ENCODE results near the gene AGAP3. TPM values are rescaled to one million over a fixed set of nuclear protein-coding genes. Genes with fewer than 3 reads are reported as not detected.

AGAP3 gene
- total and polyA plus RNA-seq, 4 donors: 3.9 to 27.0 (median 17.6) TPM

DNA sequence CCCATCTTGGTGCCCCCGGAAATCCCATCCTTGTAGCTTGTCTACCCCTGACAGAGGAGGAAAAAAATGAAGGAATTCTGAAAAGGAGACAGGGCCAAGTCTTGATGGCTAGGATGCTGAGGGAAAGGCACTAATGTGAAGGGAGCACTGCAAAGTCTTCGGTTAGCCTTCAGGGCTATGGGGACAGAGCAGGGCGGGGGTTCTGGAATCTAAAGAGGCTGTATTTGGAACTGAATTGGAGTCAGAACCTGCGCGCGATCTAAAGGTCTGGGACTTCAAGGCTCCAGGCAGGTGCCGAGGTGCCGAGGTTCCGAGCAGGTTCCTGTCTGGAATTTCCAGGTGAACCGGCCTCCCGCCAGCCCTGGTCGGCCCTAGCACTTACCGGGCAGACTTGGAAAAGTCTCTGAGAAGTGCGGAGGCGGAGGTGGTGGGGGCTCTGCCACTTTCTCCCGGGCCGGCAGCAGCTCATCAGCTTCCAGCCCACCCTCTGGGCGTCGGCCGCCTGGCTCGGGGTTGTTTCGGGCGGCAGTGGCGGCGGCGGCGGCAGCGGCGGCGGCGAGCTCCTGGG is 80.4 kb downstream of the AGAP3 start:
- H3K27me3 ChIP-seq (ENCODE audit: control insufficient read depth in 4 of 4, insufficient read depth in 4 of 4, low read length in 3 of 4): peaks cover 5 to 18% (median 11%) of the 10 kb centered on the region in 4 donors
- peaks cover 8 to 15% (median 11%) of the 10 kb centered on the region in 4 donors for H3K4me1 ChIP-seq (ENCODE audit: control insufficient read depth in 4 of 4, insufficient read depth in 4 of 4, low read length in 3 of 4)
- DNase-seq (ENCODE audit: low spot score): no peak
- 11% methylated on average over 31 of the region's 31 CpGs for WGBS
- no peaks in the 10 kb centered on the region for H3K36me3 ChIP-seq (ENCODE audit: control insufficient read depth in 4 of 4, insufficient read depth in 3 of 4, low read depth in 1 of 4, low read length in 3 of 4)
- H3K9me3 ChIP-seq (ENCODE audit: control insufficient read depth in 4 of 4, low read length in 3 of 4): no peaks in the 10 kb centered on the region
- H3K9ac ChIP-seq (ENCODE audit: low read depth in 1 of 2, low read length in 2 of 2): no peak overlapping the region
- H3K27ac ChIP-seq (ENCODE audit: low read depth in 1 of 2, low read length in 2 of 2): no peak overlapping the region
- no peak for TF ChIP-seq HNF4G (IDR thresholded peaks at IDR 0.05)
- peak overlapping the region in 1 of 3 donors; percentile 53 for H3K4me3 ChIP-seq (ENCODE audit: low read depth in 1 of 3, low read length in 3 of 3)

- Histone ChIP-seq H3K4me3 (ENCODE audit: low read depth in 1 of 3, low read length in 3 of 3) (peak within 1 kb of the TSS in 1 of 3 donors; percentile 53), H3K9ac (ENCODE audit: low read depth in 1 of 2, low read length in 2 of 2) (no peak within 1 kb of the TSS), H3K36me3 (ENCODE audit: control insufficient read depth in 4 of 4, insufficient read depth in 3 of 4, low read depth in 1 of 4, low read length in 3 of 4) (no peaks in the 10 kb centered on the region), H3K9me3 (ENCODE audit: control insufficient read depth in 4 of 4, low read length in 3 of 4) (no peaks in the 10 kb centered on the region), H3K4me1 (ENCODE audit: control insufficient read depth in 4 of 4, insufficient read depth in 4 of 4, low read length in 3 of 4) (peaks cover 8 to 15% (median 12%) of the 10 kb centered on the region in 4 donors), H3K27me3 (ENCODE audit: control insufficient read depth in 4 of 4, insufficient read depth in 4 of 4, low read length in 3 of 4) (peaks cover 5 to 18% (median 11%) of the 10 kb centered on the region in 4 donors), H3K27ac (ENCODE audit: low read depth in 1 of 2, low read length in 2 of 2) (no peak within 1 kb of the TSS)
- DNase-seq (ENCODE audit: low spot score): no peak
- TF ChIP-seq FOXA1 (IDR thresholded peaks at IDR 0.05): no peak
- TF ChIP-seq GABPA (IDR thresholded peaks at IDR 0.05 in 1 of 2, conservative IDR thresholded peaks at IDR 0.05 in 1 of 2): no peak
- no peak for TF ChIP-seq EGR1 (IDR thresholded peaks at IDR 0.05; ENCODE audit: low read depth in 2 of 2)
- TF ChIP-seq JUND (IDR thresholded peaks at IDR 0.05): no peak
- WGBS: 2% methylated on average over 101 of the region's 101 CpGs
Measured at GRCh38 chr7:151167197-151167961, 81.1 kb downstream of the AGAP3 start, which contains the start of gene GBX1. Gene GBX1 (minus strand): TSS chr7:151167694. CDS start chr7:151167548, 146 bp downstream.

- TF ChIP-seq, protein P1, sequence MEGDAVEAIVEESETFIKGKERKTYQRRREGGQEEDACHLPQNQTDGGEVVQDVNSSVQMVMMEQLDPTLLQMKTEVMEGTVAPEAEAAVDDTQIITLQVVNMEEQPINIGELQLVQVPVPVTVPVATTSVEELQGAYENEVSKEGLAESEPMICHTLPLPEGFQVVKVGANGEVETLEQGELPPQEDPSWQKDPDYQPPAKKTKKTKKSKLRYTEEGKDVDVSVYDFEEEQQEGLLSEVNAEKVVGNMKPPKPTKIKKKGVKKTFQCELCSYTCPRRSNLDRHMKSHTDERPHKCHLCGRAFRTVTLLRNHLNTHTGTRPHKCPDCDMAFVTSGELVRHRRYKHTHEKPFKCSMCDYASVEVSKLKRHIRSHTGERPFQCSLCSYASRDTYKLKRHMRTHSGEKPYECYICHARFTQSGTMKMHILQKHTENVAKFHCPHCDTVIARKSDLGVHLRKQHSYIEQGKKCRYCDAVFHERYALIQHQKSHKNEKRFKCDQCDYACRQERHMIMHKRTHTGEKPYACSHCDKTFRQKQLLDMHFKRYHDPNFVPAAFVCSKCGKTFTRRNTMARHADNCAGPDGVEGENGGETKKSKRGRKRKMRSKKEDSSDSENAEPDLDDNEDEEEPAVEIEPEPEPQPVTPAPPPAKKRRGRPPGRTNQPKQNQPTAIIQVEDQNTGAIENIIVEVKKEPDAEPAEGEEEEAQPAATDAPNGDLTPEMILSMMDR (IDR thresholded peaks at IDR 0.05; ENCODE audit: low read depth, low read length, missing input control): peak; percentile 37
- no peak for TF ChIP-seq YY1 (IDR thresholded peaks at IDR 0.05)
- peak; percentile 49 for DNase-seq (ENCODE audit: low spot score)
- Histone ChIP-seq H3K9ac (ENCODE audit: low read depth in 1 of 2, low read length in 2 of 2) (no peak overlapping the region), H3K9me3 (ENCODE audit: control insufficient read depth in 4 of 4, low read length in 3 of 4) (no peaks in the 10 kb centered on the region), H3K27ac (ENCODE audit: low read depth in 1 of 2, low read length in 2 of 2) (no peak overlapping the region), H3K4me1 (ENCODE audit: control insufficient read depth in 4 of 4, insufficient read depth in 4 of 4, low read length in 3 of 4) (peaks cover 8 to 15% (median 12%) of the 10 kb centered on the region in 4 donors), H3K36me3 (ENCODE audit: control insufficient read depth in 4 of 4, insufficient read depth in 3 of 4, low read depth in 1 of 4, low read length in 3 of 4) (no peaks in the 10 kb centered on the region), H3K4me3 (ENCODE audit: low read depth in 1 of 3, low read length in 3 of 3) (peak overlapping the region in 1 of 3 donors; percentile 53), H3K27me3 (ENCODE audit: control insufficient read depth in 4 of 4, insufficient read depth in 4 of 4, low read length in 3 of 4) (peaks cover 5 to 14% (median 10%) of the 10 kb centered on the region in 4 donors)
- 5% methylated on average over 52 of the region's 52 CpGs for WGBS
Measured at GRCh38 chr7:151168003-151168786, 81.9 kb downstream of the AGAP3 start.

DNA sequence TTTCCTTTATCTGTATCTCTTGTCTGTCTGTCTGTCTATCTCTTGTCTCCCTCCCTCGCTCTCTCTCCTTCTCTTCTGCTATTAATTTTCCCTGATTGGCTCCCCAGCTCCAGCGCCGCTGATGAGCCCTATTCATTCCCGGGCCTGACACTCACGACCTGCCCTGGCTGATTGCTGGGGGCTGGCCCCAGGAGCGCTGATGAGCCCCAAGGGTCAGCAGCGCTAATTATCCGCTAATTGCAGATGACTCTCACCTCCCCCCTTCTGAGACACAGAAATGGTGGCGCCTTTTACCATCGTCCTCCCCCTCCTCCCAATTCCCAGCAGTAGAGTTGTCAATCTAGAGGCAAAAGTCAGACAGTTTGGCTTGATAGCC is 82.5 kb downstream of the AGAP3 start:
- Histone ChIP-seq H3K4me3 (ENCODE audit: low read depth in 1 of 3, low read length in 3 of 3) (no peak overlapping the region), H3K9ac (ENCODE audit: low read depth in 1 of 2, low read length in 2 of 2) (no peak overlapping the region), H3K4me1 (ENCODE audit: control insufficient read depth in 4 of 4, insufficient read depth in 4 of 4, low read length in 3 of 4) (peaks cover 8 to 15% (median 12%) of the 10 kb centered on the region in 4 donors), H3K27me3 (ENCODE audit: control insufficient read depth in 4 of 4, insufficient read depth in 4 of 4, low read length in 3 of 4) (peaks cover 5 to 14% (median 9%) of the 10 kb centered on the region in 4 donors), H3K27ac (ENCODE audit: low read depth in 1 of 2, low read length in 2 of 2) (no peak overlapping the region), H3K36me3 (ENCODE audit: control insufficient read depth in 4 of 4, insufficient read depth in 3 of 4, low read depth in 1 of 4, low read length in 3 of 4) (no peaks in the 10 kb centered on the region), H3K9me3 (ENCODE audit: control insufficient read depth in 4 of 4, low read length in 3 of 4) (no peaks in the 10 kb centered on the region)
- no peak for DNase-seq (ENCODE audit: low spot score)
- 24% methylated on average over 10 of the region's 10 CpGs for WGBS
- TF ChIP-seq HNF4G (IDR thresholded peaks at IDR 0.05) (no peak), EGR1 (IDR thresholded peaks at IDR 0.05; ENCODE audit: low read depth in 2 of 2) (no peak), SP1 (IDR thresholded peaks at IDR 0.05) (no peak), ATF3 (IDR thresholded peaks at IDR 0.05) (no peak), JUND (IDR thresholded peaks at IDR 0.05) (no peak), MAX (IDR thresholded peaks at IDR 0.05) (no peak), HNF4A (conservative IDR thresholded peaks at IDR 0.05) (no peak), ZBTB33 (IDR thresholded peaks at IDR 0.05) (no peak)
- TF ChIP-seq, protein P1 (IDR thresholded peaks at IDR 0.05; ENCODE audit: low read depth, low read length, missing input control): no peak
